Stimulated activated naive CD4-positive, alpha-beta T cell treated with Interleukin-2 at 50 U/mL for 16 hours (primary cell): ENCODE results near the gene SNX7.

Experiments
- DNase-seq: peaks from one replicate; lab custom pipeline; 2025; lab: John Stamatoyannopoulos, UW

SNX7 gene

GRCh38 chr1:98696077-98696476 lies 34.6 kb downstream of the SNX7 start:
- DNase-seq, result no peak

- no peak for DNase-seq
Measured at GRCh38 chr1:98697781-98698180, 36.3 kb downstream of the SNX7 start.

- no peak for DNase-seq
Measured at GRCh38 chr1:98698625-98699024, 37.1 kb downstream of the SNX7 start.

- DNase-seq, result no peak
Measured at GRCh38 chr1:98700228-98700627, 38.7 kb downstream of the SNX7 start.

- DNase-seq, result no peak
Measured at GRCh38 chr1:98702976-98703375, 41.5 kb downstream of the SNX7 start.

GRCh38 chr1:98704474-98704873 lies 43.0 kb downstream of the SNX7 start:
- DNase-seq, result no peak

- DNase-seq, result no peak
Measured at GRCh38 chr1:98704971-98705370, 43.5 kb downstream of the SNX7 start.

GRCh38 chr1:98705591-98705990 lies 44.1 kb downstream of the SNX7 start:
- DNase-seq, result no peak

- DNase-seq, result no peak
Measured at GRCh38 chr1:98706173-98706843, 44.8 kb downstream of the SNX7 start.

GRCh38 chr1:98707556-98707955 lies 46.0 kb downstream of the SNX7 start:
- DNase-seq, result no peak

GRCh38 chr1:98709906-98710305 lies 48.4 kb downstream of the SNX7 start:
- DNase-seq, result no peak

GRCh38 chr1:98723574-98723973 lies 62.1 kb downstream of the SNX7 start:
- no peak for DNase-seq

- no peak for DNase-seq
Measured at GRCh38 chr1:98732985-98733781, 71.7 kb downstream of the SNX7 start.

GRCh38 chr1:98733782-98734112 lies 72.2 kb downstream of the SNX7 start:
- no peak for DNase-seq

GRCh38 chr1:98735756-98736155 lies 74.2 kb downstream of the SNX7 start:
- no peak for DNase-seq

- no peak for DNase-seq
Measured at GRCh38 chr1:98737835-98738234, 76.3 kb downstream of the SNX7 start.

GRCh38 chr1:98739762-98740161 lies 78.2 kb downstream of the SNX7 start:
- DNase-seq, result no peak

- no peak for DNase-seq
Measured at GRCh38 chr1:98741164-98741563, 79.6 kb downstream of the SNX7 start.

GRCh38 chr1:98749152-98749756 lies 87.7 kb downstream of the SNX7 start:
- DNase-seq, result no peak

GRCh38 chr1:98754176-98754575 lies 92.7 kb downstream of the SNX7 start:
- DNase-seq, result no peak

- no peak for DNase-seq
Measured at GRCh38 chr1:98761219-98761865, 99.8 kb downstream of the SNX7 start.

- DNase-seq, result no peak
Measured at GRCh38 chr1:98763488-98764150, 102.1 kb downstream of the SNX7 start.
